GM23338 (cell line): ENCODE data around the gene MUC13. TPM values are rescaled to one million over a fixed set of nuclear protein-coding genes. Genes with fewer than 3 reads are reported as not detected.

ENCODE experiments used
- ATAC-seq: fragments of 200-7000 bp; cut with Tn5 transposase; 3 replicates; pipeline ENCODE4 v1.9.1; 2020
- DNase-seq: peaks from one replicate; pipeline ENCODE4 v3.0.0-alpha.2; 2015; ENCODE audit warnings: low spot score
- H2AFZ ChIP-seq: fragments of 200-600 bp; sonication (generic); 2 replicates; pipeline ENCODE4 v1.8.0; 2016; ENCODE audit warnings: antibody characterized with exemption, mild to moderate bottlenecking, moderate library complexity
- H3F3A ChIP-seq: fragments of 200-600 bp; sonication (generic); replicated peaks from 2 replicates; pipeline ENCODE4 v1.8.0; 2017; ENCODE audit warnings: antibody characterized with exemption, mixed run types, low read depth
- H3K27ac ChIP-seq: fragments of 200-600 bp; sonication (generic); 2 replicates; pipeline ENCODE4 v1.6.1; 2016; ENCODE audit warnings: low read depth
- H3K27me3 ChIP-seq: fragments of 200-600 bp; sonication (generic); 2 replicates; pipeline ENCODE4 v1.8.0; 2016; ENCODE audit warnings: mild to moderate bottlenecking, mixed run types, moderate library complexity; ENCODE audit not compliant: insufficient read depth
- H3K36me3 ChIP-seq: fragments of 200-600 bp; sonication (generic); 2 replicates; pipeline ENCODE4 v1.8.0; 2016; ENCODE audit warnings: mild to moderate bottlenecking; ENCODE audit not compliant: insufficient read depth
- H3K4me1 ChIP-seq: fragments of 200-600 bp; sonication (generic); 2 replicates; pipeline ENCODE4 v1.8.0; 2016; ENCODE audit warnings: mild to moderate bottlenecking, moderate library complexity; ENCODE audit not compliant: insufficient read depth
- H3K4me2 ChIP-seq: fragments of 200-600 bp; sonication (generic); 2 replicates; pipeline ENCODE4 v1.7.1; 2017; ENCODE audit warnings: mixed run types
- H3K4me3 ChIP-seq: fragments of 200-600 bp; sonication (generic); 2 replicates; pipeline ENCODE4 v1.6.1; 2016; ENCODE audit warnings: mixed run types
- H3K79me2 ChIP-seq: fragments of 200-600 bp; sonication (generic); replicated peaks from 2 replicates; pipeline ENCODE4 v1.8.0; 2017; ENCODE audit warnings: mild to moderate bottlenecking; ENCODE audit not compliant: insufficient read depth
- H3K9me2 ChIP-seq: fragments of 200-600 bp; sonication (generic); 2 replicates; pipeline ENCODE4 v1.8.0; 2017; ENCODE audit not compliant: insufficient read depth
- H4K20me1 ChIP-seq: fragments of 200-600 bp; sonication (generic); replicated peaks from 2 replicates; pipeline ENCODE4 v1.8.0; 2017; ENCODE audit warnings: mild to moderate bottlenecking; ENCODE audit not compliant: insufficient read depth
- H3K27ac Mint-ChIP-seq: 2 replicates; pipeline ENCODE4 v1.8.0; 2020; ENCODE audit warnings: inconsistent platforms, mild to moderate bottlenecking, moderate library complexity, mixed read lengths
- H3K27me3 Mint-ChIP-seq: 3 replicates; pipeline ENCODE4 v1.8.0; 2022; ENCODE audit warnings: low read depth, mild to moderate bottlenecking, moderate library complexity, mixed read lengths, inconsistent platforms; ENCODE audit not compliant: insufficient read depth, poor library complexity
- H3K36me3 Mint-ChIP-seq: 3 replicates; pipeline ENCODE4 v1.8.0; 2021; ENCODE audit warnings: low read depth, mild to moderate bottlenecking, inconsistent platforms, moderate library complexity, mixed read lengths
- H3K4me1 Mint-ChIP-seq: 3 replicates; pipeline ENCODE4 v1.8.0; 2020; ENCODE audit warnings: mild to moderate bottlenecking, inconsistent platforms, mixed read lengths
- H3K4me3 Mint-ChIP-seq: 3 replicates; pipeline ENCODE4 v1.8.0; 2021; ENCODE audit warnings: moderate library complexity, mild to moderate bottlenecking, inconsistent platforms, mixed read lengths
- H3K9me3 Mint-ChIP-seq: 3 replicates; pipeline ENCODE4 v1.8.0; 2020; ENCODE audit warnings: moderate library complexity, mild to moderate bottlenecking, inconsistent platforms, mixed read lengths
- CREB1 ChIP-seq: fragments of 250-450 bp; sonication (Bioruptor Pico); IDR thresholded peaks from 2 replicates; pipeline ENCODE4 v1.5.0; 2020; ENCODE audit warnings: low read depth, mild to moderate bottlenecking, moderate library complexity
- CTCF ChIP-seq, 2 experiments: fragments of 200-600 bp in 1 of 2; sonication (generic) in 1 of 2; conservative IDR thresholded peaks; 2 replicates each; pipeline versions ENCODE4 v1.5.1 to v1.6.1; 2016 to 2017; ENCODE audit warnings: antibody characterized with exemption in 2 of 2, low read depth in 2 of 2, mild to moderate bottlenecking in 2 of 2, moderate library complexity in 1 of 2
- ETS1 ChIP-seq: IDR thresholded peaks from 2 replicates; pipeline ENCODE4 v1.6.1; 2016; ENCODE audit warnings: antibody characterized with exemption
- EZH2 ChIP-seq: fragments of 200-600 bp; sonication (generic); IDR thresholded peaks from one replicate; pipeline ENCODE4 v1.8.0; 2017; ENCODE audit warnings: antibody characterized with exemption, mild to moderate bottlenecking, low read depth; ENCODE audit not compliant: unreplicated experiment
- EZH2phosphoT487 ChIP-seq: fragments of 200-600 bp; sonication (generic); IDR thresholded peaks from one replicate; pipeline ENCODE4 v1.8.1; 2018; ENCODE audit warnings: antibody characterized with exemption; ENCODE audit not compliant: unreplicated experiment
- JUNB ChIP-seq: IDR thresholded peaks from one replicate; pipeline ENCODE4 v1.6.1; 2016; ENCODE audit warnings: antibody characterized with exemption; ENCODE audit not compliant: unreplicated experiment
- POLR2AphosphoS5 ChIP-seq: IDR thresholded peaks from 2 replicates; pipeline ENCODE4 v1.6.1; 2016; ENCODE audit warnings: antibody characterized with exemption, low read depth
- REST ChIP-seq: IDR thresholded peaks from one replicate; pipeline ENCODE4 v1.6.1; 2018; ENCODE audit warnings: antibody characterized with exemption; ENCODE audit not compliant: unreplicated experiment
- STAT1 ChIP-seq: IDR thresholded peaks from one replicate; pipeline ENCODE4 v1.6.1; 2016; ENCODE audit warnings: antibody characterized with exemption; ENCODE audit not compliant: unreplicated experiment
- ZNF114 ChIP-seq: fragments of 250-450 bp; sonication (Bioruptor Pico); IDR thresholded peaks from 2 replicates; pipeline ENCODE4 v1.5.0; 2020; ENCODE audit warnings: mild to moderate bottlenecking, moderate library complexity
- ZNF331 ChIP-seq: fragments of 250-450 bp; sonication (Bioruptor Pico); IDR thresholded peaks from 2 replicates; pipeline ENCODE4 v1.5.0; 2020; ENCODE audit warnings: low read depth, mild to moderate bottlenecking, moderate library complexity
- polyA plus RNA-seq: library from polyadenylated mRNA; unstranded; fragments of >200 nt; fragmentation: Nextera tagmentation; extraction: Ambion mirVana; gene quantifications from 2 replicates; pipeline ENCODE4 v1.2.1, GENCODE V29; 2016
- total RNA-seq: library from RNA; depleted of rRNA; stranded (reverse); fragments of >200 nt; shearing (Covaris generic); gene quantifications from 2 replicates; pipeline ENCODE4 v1.2.3, GENCODE V29; 2014

MUC13 gene
- total and polyA plus RNA-seq, 2 experiments from 2014 or later = not detected

- TF ChIP-seq REST = no peak
- no peak for TF ChIP-seq EZH2phosphoT487
- no peak for TF ChIP-seq ZNF114 (CRISPR knock-in tag)
- TF ChIP-seq EZH2 = no peak
- TF ChIP-seq ZNF331 (CRISPR knock-in tag) = no peak
- TF ChIP-seq CREB1 = no peak
- no peak for TF ChIP-seq CTCF (conservative IDR thresholded peaks at IDR 0.05; ENCODE audit: low read depth in 2 of 2)
- no peak for TF ChIP-seq ETS1
- no peak for TF ChIP-seq POLR2AphosphoS5
Observed at GRCh38 chr3:124884474-124885101, 50.0 kb downstream of the MUC13 start (continued).

- H3K27me3 ChIP-seq = no peaks in the 10 kb centered on the region
- H4K20me1 ChIP-seq = peaks cover 12% of the 10 kb centered on the region
- H3K4me3 ChIP-seq = peak overlapping the region; percentile 71
- H3K4me2 ChIP-seq = peak overlapping the region; percentile 88
- ATAC-seq (no peak), DNase-seq (no peak)
- H3K36me3 Mint-ChIP-seq = peaks cover 15% of the 10 kb centered on the region
- peaks cover 71% of the 10 kb centered on the region for H3K79me2 ChIP-seq
- H3K27ac Mint-ChIP-seq = peak overlapping the region; percentile 80
- peaks cover 3% of the 10 kb centered on the region for H3K9me3 Mint-ChIP-seq
- no peaks in the 10 kb centered on the region for H3K9me2 ChIP-seq
- H3K27ac ChIP-seq = peak overlapping the region; percentile 95
- peaks cover 27% of the 10 kb centered on the region for H3K27me3 Mint-ChIP-seq
- H3F3A ChIP-seq = peaks cover 13% of the 10 kb centered on the region
- H3K4me3 Mint-ChIP-seq = peak overlapping the region; percentile 86
- no peaks in the 10 kb centered on the region for H3K36me3 ChIP-seq
- H2AFZ ChIP-seq = no peak overlapping the region
- H3K4me1 ChIP-seq = peaks cover 56% of the 10 kb centered on the region
- peaks cover 66% of the 10 kb centered on the region for H3K4me1 Mint-ChIP-seq
- TF ChIP-seq POLR2AphosphoS5 = no peak
- TF ChIP-seq ETS1 = no peak
- no peak for TF ChIP-seq ZNF331 (CRISPR knock-in tag)
- TF ChIP-seq EZH2 = no peak
- no peak for TF ChIP-seq JUNB
- no peak for TF ChIP-seq STAT1
Observed at GRCh38 chr3:124883766-124884473, 50.6 kb downstream of the MUC13 start.
